HTERT RPE-1 (cell line): ENCODE results near the gene SEMA3C.

Source experiments
- in situ Hi-C: fragments of 300-500 bp; cut with MboI; formaldehyde crosslinking; loops from 4 replicates; pipeline ENCODE4 v1.14.3; 2020; ENCODE audit warnings: low sequenced_read_pairs

Gene SEMA3C

GRCh38 chr7:80918909-80919721 is at the start of gene SEMA3C:
TSS of gene SEMA3C (minus strand) at chr7:80919051. CDS start at chr7:80916781, 2,270 bp downstream.
- in situ Hi-C loops, result no loop called here

- in situ Hi-C loops, result no loop called here
These were observed 49.8 kb upstream of the SEMA3C start for GRCh38 chr7:80968606-80969005.

GRCh38 chr7:80967917-80968297 is 49.1 kb upstream of the SEMA3C start:
- in situ Hi-C loops, result no loop called here

GRCh38 chr7:80967071-80967916 is 48.4 kb upstream of the SEMA3C start:
- in situ Hi-C loops, result no loop called here

- in situ Hi-C loops, result no loop called here
These were observed 41.5 kb upstream of the SEMA3C start for GRCh38 chr7:80960244-80960795.

- in situ Hi-C loops, result no loop called here
These were observed 38.5 kb upstream of the SEMA3C start for GRCh38 chr7:80957226-80957777.

- in situ Hi-C loops, result no loop called here
These were observed 35.3 kb upstream of the SEMA3C start for GRCh38 chr7:80954191-80954590.

GRCh38 chr7:80950550-80950967 is 31.7 kb upstream of the SEMA3C start:
- in situ Hi-C loops, result no loop called here

- in situ Hi-C loops, result no loop called here
These were observed 30.6 kb upstream of the SEMA3C start for GRCh38 chr7:80949449-80949848.

- in situ Hi-C loops, result no loop called here
These were observed 28.0 kb upstream of the SEMA3C start for GRCh38 chr7:80946858-80947257.

GRCh38 chr7:80945976-80946375 is 27.1 kb upstream of the SEMA3C start:
- in situ Hi-C loops, result no loop called here

- in situ Hi-C loops, result no loop called here
These were observed 24.5 kb upstream of the SEMA3C start for GRCh38 chr7:80943342-80943741.

- in situ Hi-C loops, result no loop called here
These were observed 23.6 kb upstream of the SEMA3C start for GRCh38 chr7:80942261-80943041.

- in situ Hi-C loops, result no loop called here
These were observed 22.4 kb upstream of the SEMA3C start for GRCh38 chr7:80941208-80941758.

- in situ Hi-C loops, result no loop called here
These were observed 21.8 kb upstream of the SEMA3C start for GRCh38 chr7:80940539-80941207.

- in situ Hi-C loops, result no loop called here
These were observed 18.5 kb upstream of the SEMA3C start for GRCh38 chr7:80937336-80937735.

GRCh38 chr7:80935991-80936780 is 17.3 kb upstream of the SEMA3C start:
- in situ Hi-C loops, result no loop called here

- in situ Hi-C loops, result no loop called here
These were observed 15.5 kb upstream of the SEMA3C start for GRCh38 chr7:80934321-80934720.

- in situ Hi-C loops, result no loop called here
These were observed 13.7 kb upstream of the SEMA3C start for GRCh38 chr7:80932536-80932935.
